Loucy (cell line): ENCODE measurements around the gene OSBPL3.
A peak's percentile ranks its signal among the peaks of the same experiment; 100 is the strongest.

Experiments used
- H2AFZ ChIP-seq: fragments of 200-600 bp; sonication (generic); 2 replicates; pipeline ENCODE4 v1.6.0; 2016; ENCODE audit warnings: antibody characterized with exemption, mild to moderate bottlenecking, low read length, moderate library complexity
- H3F3A ChIP-seq: fragments of 200-600 bp; 2 replicates; pipeline ENCODE4 v1.6.0; 2016; ENCODE audit warnings: antibody characterized with exemption, low read depth, mild to moderate bottlenecking
- H3K27me3 ChIP-seq: fragments of 200-600 bp; sonication (generic); 2 replicates; pipeline ENCODE4 v1.6.1; 2014; ENCODE audit warnings: low read length, mild to moderate bottlenecking; ENCODE audit not compliant: insufficient read depth, poor library complexity, severe bottlenecking
- H3K36me3 ChIP-seq: fragments of 200-600 bp; sonication (generic); 2 replicates; pipeline ENCODE4 v1.6.1; 2016; ENCODE audit warnings: low read length; ENCODE audit not compliant: insufficient read depth
- H3K4me1 ChIP-seq: fragments of 200-600 bp; sonication (generic); 2 replicates; pipeline ENCODE4 v1.5.1; 2014; ENCODE audit warnings: low read length, mild to moderate bottlenecking; ENCODE audit not compliant: insufficient read depth, poor library complexity, severe bottlenecking
- H3K4me2 ChIP-seq: fragments of 200-600 bp; sonication (generic); 2 replicates; pipeline ENCODE4 v1.6.0; 2014; ENCODE audit warnings: antibody characterized with exemption, low read length, low read depth, mild to moderate bottlenecking; ENCODE audit not compliant: poor library complexity, severe bottlenecking
- H3K4me3 ChIP-seq: fragments of 200-600 bp; sonication (generic); 2 replicates; pipeline ENCODE4 v1.5.1; 2014; ENCODE audit warnings: low read length, mild to moderate bottlenecking, mixed read lengths; ENCODE audit not compliant: poor library complexity, severe bottlenecking
- H3K79me2 ChIP-seq: fragments of 200-600 bp; sonication (generic); 2 replicates; pipeline ENCODE4 v1.6.1; 2014; ENCODE audit warnings: low read length; ENCODE audit not compliant: insufficient read depth
- H3K9ac ChIP-seq: fragments of 200-600 bp; sonication (generic); 2 replicates; pipeline ENCODE4 v1.6.0; 2014; ENCODE audit warnings: mild to moderate bottlenecking, low read depth, low read length, moderate library complexity; ENCODE audit not compliant: poor library complexity, severe bottlenecking
- H3K9me2 ChIP-seq: fragments of 200-600 bp; sonication (generic); replicated peaks from 2 replicates; pipeline ENCODE4 v1.6.1; 2016; ENCODE audit warnings: low read depth, low read length, mixed read lengths
- H3K9me3 ChIP-seq: fragments of 200-600 bp; sonication (generic); 2 replicates; pipeline ENCODE4 v1.6.1; 2014; ENCODE audit warnings: mild to moderate bottlenecking, antibody characterized with exemption, low read length, low read depth; ENCODE audit not compliant: insufficient read depth
- H4K20me1 ChIP-seq: fragments of 200-600 bp; sonication (generic); 2 replicates; pipeline ENCODE4 v1.6.0; 2014; ENCODE audit warnings: antibody characterized with exemption, low read length, mild to moderate bottlenecking; ENCODE audit not compliant: insufficient read depth, poor library complexity, severe bottlenecking
- EZH2phosphoT487 ChIP-seq: fragments of 200-600 bp; IDR thresholded peaks from 2 replicates; pipeline ENCODE4 v1.6.1; 2018; ENCODE audit warnings: antibody characterized with exemption, mild to moderate bottlenecking, moderate library complexity, borderline replicate concordance
- TF ChIP-seq, protein P1 (sequence below): fragments of 200-600 bp; sonication (generic); conservative IDR thresholded peaks from 2 replicates; pipeline ENCODE4 v1.5.1; 2014; ENCODE audit warnings: mild to moderate bottlenecking, antibody characterized with exemption, low read length

The OSBPL3 gene

DNA sequence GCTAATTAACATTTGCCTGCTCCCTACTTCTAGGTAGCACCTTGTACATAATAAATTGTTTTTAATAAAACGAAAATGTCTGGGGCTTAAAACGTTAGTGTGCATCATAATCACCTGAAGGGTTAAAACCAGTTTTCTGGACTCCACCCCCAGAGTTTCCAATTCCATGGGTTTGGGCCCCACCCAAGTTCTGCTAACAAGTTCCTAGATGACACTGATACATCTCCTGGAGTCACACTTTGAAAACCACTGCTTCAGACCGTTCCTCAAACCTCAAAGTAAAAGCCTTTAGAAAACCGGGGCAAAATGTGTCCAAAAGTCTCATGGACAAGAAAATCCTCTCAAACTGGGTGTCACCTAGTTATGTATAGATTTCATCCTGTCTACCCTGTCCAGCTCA is 9.3 kb downstream of the OSBPL3 start:
- no peak for TF ChIP-seq EZH2phosphoT487
- TF ChIP-seq, protein P1, sequence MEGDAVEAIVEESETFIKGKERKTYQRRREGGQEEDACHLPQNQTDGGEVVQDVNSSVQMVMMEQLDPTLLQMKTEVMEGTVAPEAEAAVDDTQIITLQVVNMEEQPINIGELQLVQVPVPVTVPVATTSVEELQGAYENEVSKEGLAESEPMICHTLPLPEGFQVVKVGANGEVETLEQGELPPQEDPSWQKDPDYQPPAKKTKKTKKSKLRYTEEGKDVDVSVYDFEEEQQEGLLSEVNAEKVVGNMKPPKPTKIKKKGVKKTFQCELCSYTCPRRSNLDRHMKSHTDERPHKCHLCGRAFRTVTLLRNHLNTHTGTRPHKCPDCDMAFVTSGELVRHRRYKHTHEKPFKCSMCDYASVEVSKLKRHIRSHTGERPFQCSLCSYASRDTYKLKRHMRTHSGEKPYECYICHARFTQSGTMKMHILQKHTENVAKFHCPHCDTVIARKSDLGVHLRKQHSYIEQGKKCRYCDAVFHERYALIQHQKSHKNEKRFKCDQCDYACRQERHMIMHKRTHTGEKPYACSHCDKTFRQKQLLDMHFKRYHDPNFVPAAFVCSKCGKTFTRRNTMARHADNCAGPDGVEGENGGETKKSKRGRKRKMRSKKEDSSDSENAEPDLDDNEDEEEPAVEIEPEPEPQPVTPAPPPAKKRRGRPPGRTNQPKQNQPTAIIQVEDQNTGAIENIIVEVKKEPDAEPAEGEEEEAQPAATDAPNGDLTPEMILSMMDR, result no peak
- Histone ChIP-seq H3K79me2 (peaks cover 97% of the 10 kb centered on the region), H3K9ac (peak overlapping the region; percentile 60), H3K36me3 (no peaks in the 10 kb centered on the region), H3K4me2 (peak overlapping the region; percentile 94), H3K9me2 (no peaks in the 10 kb centered on the region), H3F3A (peaks cover 15% of the 10 kb centered on the region; the same call in 1 of the 2 replicates), H3K4me3 (peak overlapping the region; percentile 54), H3K4me1 (peaks cover 73% of the 10 kb centered on the region), H2AFZ (no peak overlapping the region), H4K20me1 (peaks cover 59% of the 10 kb centered on the region), H3K27me3 (no peaks in the 10 kb centered on the region), H3K9me3 (no peaks in the 10 kb centered on the region)

DNA sequence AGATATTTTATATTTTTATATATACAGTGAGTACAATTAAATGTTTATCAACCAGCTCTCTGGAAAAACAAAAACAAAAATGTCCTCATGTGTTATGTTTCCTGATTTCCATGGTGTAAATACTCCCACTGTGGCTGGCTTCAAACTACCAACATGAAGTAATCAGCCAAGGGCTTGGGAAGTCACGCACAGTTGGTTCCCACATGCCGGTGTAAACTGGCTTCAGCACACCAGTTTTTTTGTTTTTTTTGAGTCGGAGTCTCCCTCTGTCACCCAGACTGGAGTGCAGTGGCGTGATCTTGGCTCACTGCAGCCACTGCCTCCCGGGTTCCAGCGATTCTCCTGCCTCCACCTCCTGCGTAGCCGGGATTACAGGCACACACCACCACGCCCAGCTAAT is 11.8 kb downstream of the OSBPL3 start:
- Histone ChIP-seq H3K27me3 (no peaks in the 10 kb centered on the region), H3K36me3 (no peaks in the 10 kb centered on the region), H4K20me1 (peaks cover 66% of the 10 kb centered on the region), H3K4me1 (peaks cover 73% of the 10 kb centered on the region), H3K4me2 (no peak overlapping the region), H3F3A (peaks cover 17% of the 10 kb centered on the region; the same call in 1 of the 2 replicates), H3K4me3 (no peak overlapping the region), H3K9me3 (no peaks in the 10 kb centered on the region), H2AFZ (no peak overlapping the region), H3K79me2 (peaks cover 97% of the 10 kb centered on the region), H3K9me2 (no peaks in the 10 kb centered on the region), H3K9ac (peak overlapping the region; percentile 1)
- TF ChIP-seq, protein P1, result no peak
- TF ChIP-seq EZH2phosphoT487, result no peak

DNA sequence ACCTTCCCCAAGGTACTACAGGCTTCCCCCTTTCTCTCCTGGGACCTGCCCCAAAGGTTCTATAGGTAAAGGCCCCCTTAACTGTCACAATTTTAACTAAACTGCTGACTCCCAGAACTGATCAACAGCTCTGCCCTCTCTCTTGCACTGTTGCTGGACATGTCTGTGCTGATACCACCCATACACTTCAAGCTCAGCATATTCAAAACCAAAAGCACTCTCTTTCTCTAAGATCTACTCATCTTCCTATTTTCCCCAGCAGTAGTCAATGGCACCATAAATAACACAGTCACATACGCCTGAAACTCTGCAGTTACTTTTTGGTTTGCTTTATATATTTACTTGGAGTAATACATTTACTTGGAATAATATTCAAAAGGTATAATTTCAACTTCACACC is 12.3 kb downstream of the OSBPL3 start:
- Histone ChIP-seq H3K36me3 (no peaks in the 10 kb centered on the region), H3K9ac (peak overlapping the region; percentile 1), H3K4me2 (no peak overlapping the region), H3K27me3 (no peaks in the 10 kb centered on the region), H3K4me3 (no peak overlapping the region), H3K79me2 (peaks cover 97% of the 10 kb centered on the region), H3K9me2 (no peaks in the 10 kb centered on the region), H3K9me3 (no peaks in the 10 kb centered on the region), H3K4me1 (peaks cover 73% of the 10 kb centered on the region), H3F3A (peaks cover 17% of the 10 kb centered on the region; the same call in 1 of the 2 replicates), H4K20me1 (peaks cover 66% of the 10 kb centered on the region), H2AFZ (no peak overlapping the region)
- no peak for TF ChIP-seq EZH2phosphoT487
- TF ChIP-seq, protein P1, result no peak
